Stomach smooth muscle (tissue), 2 donors: ENCODE measurements around the gene GLYATL1B.
"Not testable (repeated sequence)": the region's sequence is repeated elsewhere in the genome, so short reads cannot be mapped to it uniquely, and the experiment has no call there.

Experiments
- H3K27ac ChIP-seq: one replicate; pipeline ENCODE4 v1.7.0; 2013; ENCODE audit warnings: mild to moderate bottlenecking, low read length, inconsistent platforms
- H3K27me3 ChIP-seq, 2 donors: one replicate each; pipeline ENCODE4 v1.7.0; 2013; ENCODE audit warnings: low read length in 2 of 2; ENCODE audit not compliant: insufficient read depth in 2 of 2, control insufficient read depth in 1 of 2
- H3K36me3 ChIP-seq, 2 donors: one replicate each; pipeline ENCODE4 v1.7.0; 2013; ENCODE audit warnings: low read length in 2 of 2; ENCODE audit not compliant: control insufficient read depth in 2 of 2, insufficient read depth in 2 of 2
- H3K4me1 ChIP-seq: one replicate; pipeline ENCODE4 v1.7.0; 2013; ENCODE audit warnings: low read length; ENCODE audit not compliant: control insufficient read depth, insufficient read depth
- H3K4me3 ChIP-seq, 2 donors: one replicate each; pipeline ENCODE4 v1.7.0; 2013; ENCODE audit warnings: low read length in 2 of 2
- H3K9ac ChIP-seq, 2 donors: one replicate each; pipeline ENCODE4 v1.7.0; 2013; ENCODE audit warnings: low read length in 2 of 2, mild to moderate bottlenecking in 1 of 2
- H3K9me3 ChIP-seq, 2 donors: one replicate each; pipeline ENCODE4 v1.7.0; 2013; ENCODE audit warnings: low read length in 2 of 2; ENCODE audit not compliant: control insufficient read depth in 2 of 2
- donor health status: healthy.
- donor health status: Pancreatic carcinoma.

Gene GLYATL1B

GRCh38 chr11:59119826-59120225 is 33.7 kb downstream of the GLYATL1B start:
- H3K9ac ChIP-seq, result no peak overlapping the region
- H3K27me3 ChIP-seq, result no peaks in the 10 kb centered on the region
- no peak overlapping the region for H3K4me3 ChIP-seq
- peaks cover 8 to 14% of the 10 kb centered on the region in 2 donors for H3K9me3 ChIP-seq
- H3K36me3 ChIP-seq, result no peaks in the 10 kb centered on the region
- no peaks in the 10 kb centered on the region for H3K4me1 ChIP-seq
- H3K27ac ChIP-seq, result no peak overlapping the region

GRCh38 chr11:59135648-59136461 is 49.7 kb downstream of the GLYATL1B start:
- no peak overlapping the region for H3K27ac ChIP-seq
- H3K36me3 ChIP-seq, result peaks cover 7 to 9% of the 10 kb centered on the region in 2 donors
- H3K4me1 ChIP-seq, result peaks cover 5% of the 10 kb centered on the region
- H3K9ac ChIP-seq, result peak overlapping the region; percentile 42 to 49
- H3K27me3 ChIP-seq, result no peaks in the 10 kb centered on the region
- peak overlapping the region in 1 of 2 donors; percentile 59 for H3K4me3 ChIP-seq
- H3K9me3 ChIP-seq, result no peaks in the 10 kb centered on the region

DNA sequence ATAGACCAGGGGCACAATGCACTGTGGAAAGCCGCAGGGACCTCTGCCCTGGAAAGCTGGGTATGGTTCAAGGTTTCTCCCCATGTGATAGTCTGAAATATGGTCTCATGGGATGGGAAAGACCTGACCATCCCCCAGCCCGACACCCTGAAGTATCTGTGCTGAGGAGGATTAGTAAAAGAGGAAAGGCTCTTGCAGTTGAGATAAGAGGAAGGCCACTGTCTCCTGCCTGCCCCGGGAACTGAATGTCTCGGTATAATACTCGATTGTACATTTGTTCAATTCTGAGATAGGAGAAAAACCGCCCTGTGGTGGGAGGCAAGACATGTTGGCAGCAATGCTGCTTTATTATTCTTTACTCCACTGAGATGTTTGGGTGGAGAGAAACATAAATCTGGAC is 50.4 kb downstream of the GLYATL1B start:
- not testable (repeated sequence) for H3K4me1 ChIP-seq, H3K4me3 ChIP-seq, H3K9ac ChIP-seq, H3K36me3 ChIP-seq, H3K27me3 ChIP-seq, H3K27ac ChIP-seq, H3K9me3 ChIP-seq

GRCh38 chr11:59137190-59137589 is 51.1 kb downstream of the GLYATL1B start:
- Histone ChIP-seq H3K9ac (no peak overlapping the region), H3K4me1 (peaks cover 5% of the 10 kb centered on the region), H3K4me3 (no peak overlapping the region), H3K9me3 (no peaks in the 10 kb centered on the region), H3K27ac (no peak overlapping the region), H3K36me3 (peaks cover 4 to 9% of the 10 kb centered on the region in 2 donors), H3K27me3 (no peaks in the 10 kb centered on the region)

- H3K4me3 ChIP-seq, result no peak overlapping the region
- no peak overlapping the region for H3K27ac ChIP-seq
- peaks cover 5% of the 10 kb centered on the region for H3K4me1 ChIP-seq
- no peaks in the 10 kb centered on the region for H3K9me3 ChIP-seq
- no peak overlapping the region for H3K9ac ChIP-seq
- H3K36me3 ChIP-seq, result peaks cover 4 to 9% of the 10 kb centered on the region in 2 donors
- H3K27me3 ChIP-seq, result no peaks in the 10 kb centered on the region
These were observed 52.5 kb downstream of the GLYATL1B start for GRCh38 chr11:59138643-59139042.

GRCh38 chr11:59141191-59141590 is 55.1 kb downstream of the GLYATL1B start:
- Histone ChIP-seq H3K4me3 (no peak overlapping the region), H3K27ac (no peak overlapping the region), H3K9ac (no peak overlapping the region), H3K9me3 (no peaks in the 10 kb centered on the region), H3K27me3 (no peaks in the 10 kb centered on the region), H3K4me1 (peaks cover 11% of the 10 kb centered on the region), H3K36me3 (peaks cover 2 to 4% of the 10 kb centered on the region in 2 donors)

GRCh38 chr11:59141673-59142460 is 55.8 kb downstream of the GLYATL1B start:
- Histone ChIP-seq H3K4me1 (peaks cover 11% of the 10 kb centered on the region), H3K9ac (peak overlapping the region; percentile 76 to 83), H3K36me3 (peaks cover 2 to 4% of the 10 kb centered on the region in 2 donors), H3K4me3 (peak overlapping the region; percentile 95 to 98), H3K27me3 (no peaks in the 10 kb centered on the region), H3K9me3 (no peaks in the 10 kb centered on the region), H3K27ac (peak overlapping the region; percentile 82)

- H3K27me3 ChIP-seq, result no peaks in the 10 kb centered on the region
- H3K4me1 ChIP-seq, result peaks cover 11% of the 10 kb centered on the region
- peak within 1 kb of the TSS; percentile 95 to 98 for H3K4me3 ChIP-seq
- peaks cover 2 to 4% of the 10 kb centered on the region in 2 donors for H3K36me3 ChIP-seq
- H3K9ac ChIP-seq, result peak within 1 kb of the TSS; percentile 76 to 83
- H3K27ac ChIP-seq, result peak within 1 kb of the TSS; percentile 82
- no peaks in the 10 kb centered on the region for H3K9me3 ChIP-seq
These were observed 56.7 kb downstream of the GLYATL1B start, which contains the start of gene FAM111A for GRCh38 chr11:59142530-59143507. FAM111A (plus strand) TSS chr11:59142856; CDS start chr11:59148873, 6,017 bp downstream.

DNA sequence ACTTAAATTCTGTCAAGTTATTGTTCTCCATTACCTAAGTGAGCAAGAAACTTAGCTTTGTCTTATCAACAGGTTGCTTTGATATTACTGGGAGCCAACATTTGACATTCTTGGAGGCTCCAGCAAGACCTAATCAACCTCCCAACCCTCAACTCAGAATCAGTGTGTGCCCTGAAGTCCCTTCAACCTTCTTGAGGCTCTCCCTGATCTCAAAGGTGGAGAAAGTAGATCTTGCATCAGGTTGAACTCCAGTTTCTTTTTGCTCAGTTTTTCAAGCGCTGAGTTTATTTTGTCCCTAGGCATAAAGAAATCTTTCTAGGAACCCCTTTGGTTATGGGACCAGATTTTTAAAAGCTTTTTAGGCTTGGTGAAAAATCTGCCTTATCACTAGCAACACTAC is 58.0 kb downstream of the GLYATL1B start:
- Histone ChIP-seq H3K4me1 (peaks cover 11% of the 10 kb centered on the region), H3K36me3 (no peaks in the 10 kb centered on the region), H3K4me3 (peak overlapping the region; percentile 76 to 98), H3K9ac (peak overlapping the region; percentile 61 to 72), H3K27ac (peak overlapping the region; percentile 65), H3K27me3 (no peaks in the 10 kb centered on the region), H3K9me3 (no peaks in the 10 kb centered on the region)
